Astrocyte (in vitro differentiated cells and primary cell): ENCODE results near the gene FAM9B.

Experiments
- EZH2 ChIP-seq: IDR thresholded peaks from 2 replicates; pipeline ENCODE4 v1.6.1; 2012; ENCODE audit warnings: mild to moderate bottlenecking, low read length, inconsistent platforms; ENCODE audit not compliant: insufficient read depth
- TF ChIP-seq, protein P1 (sequence below): IDR thresholded peaks from 2 replicates; pipeline ENCODE4 v1.5.1; 2011; ENCODE audit warnings: low read depth, mild to moderate bottlenecking, inconsistent platforms, low read length, moderate library complexity; ENCODE audit not compliant: insufficient read depth

DNA sequence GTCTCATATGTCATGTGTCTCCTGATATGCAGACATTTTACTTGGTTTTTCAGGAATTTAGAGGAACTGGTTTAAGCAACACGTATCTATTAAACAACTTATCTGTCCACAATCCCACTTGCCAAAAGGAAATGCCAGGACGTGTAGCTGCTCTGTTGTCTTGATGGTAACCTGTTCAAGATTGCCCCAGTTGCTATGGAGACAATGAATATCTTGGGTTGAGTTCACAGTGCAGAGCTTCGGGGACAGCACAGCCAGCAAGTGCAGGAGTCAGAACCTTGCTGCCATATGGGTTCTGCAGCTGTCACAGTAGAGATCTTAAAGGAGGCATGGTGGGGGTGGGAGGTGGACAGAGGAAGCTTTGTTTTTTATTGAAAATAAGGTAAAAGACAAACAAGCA is 28.7 kb upstream of the FAM9B start:
- TF ChIP-seq, protein P1, sequence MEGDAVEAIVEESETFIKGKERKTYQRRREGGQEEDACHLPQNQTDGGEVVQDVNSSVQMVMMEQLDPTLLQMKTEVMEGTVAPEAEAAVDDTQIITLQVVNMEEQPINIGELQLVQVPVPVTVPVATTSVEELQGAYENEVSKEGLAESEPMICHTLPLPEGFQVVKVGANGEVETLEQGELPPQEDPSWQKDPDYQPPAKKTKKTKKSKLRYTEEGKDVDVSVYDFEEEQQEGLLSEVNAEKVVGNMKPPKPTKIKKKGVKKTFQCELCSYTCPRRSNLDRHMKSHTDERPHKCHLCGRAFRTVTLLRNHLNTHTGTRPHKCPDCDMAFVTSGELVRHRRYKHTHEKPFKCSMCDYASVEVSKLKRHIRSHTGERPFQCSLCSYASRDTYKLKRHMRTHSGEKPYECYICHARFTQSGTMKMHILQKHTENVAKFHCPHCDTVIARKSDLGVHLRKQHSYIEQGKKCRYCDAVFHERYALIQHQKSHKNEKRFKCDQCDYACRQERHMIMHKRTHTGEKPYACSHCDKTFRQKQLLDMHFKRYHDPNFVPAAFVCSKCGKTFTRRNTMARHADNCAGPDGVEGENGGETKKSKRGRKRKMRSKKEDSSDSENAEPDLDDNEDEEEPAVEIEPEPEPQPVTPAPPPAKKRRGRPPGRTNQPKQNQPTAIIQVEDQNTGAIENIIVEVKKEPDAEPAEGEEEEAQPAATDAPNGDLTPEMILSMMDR = no peak
- TF ChIP-seq EZH2 = no peak
